GM18499 (cell line): ENCODE results near the gene AGPAT2.
"Not testable (repeated sequence)": the region's sequence is repeated elsewhere in the genome, so short reads cannot be mapped to it uniquely, and the experiment has no call there.

Experiments used
- ATAC-seq: cut with Tn5 transposase; IDR thresholded peaks from one replicate; pipeline ENCODE4 v1.9.1; 2021; ENCODE audit warnings: moderate number of reproducible peaks; ENCODE audit not compliant: insufficient read depth, unreplicated experiment

The AGPAT2 gene

DNA sequence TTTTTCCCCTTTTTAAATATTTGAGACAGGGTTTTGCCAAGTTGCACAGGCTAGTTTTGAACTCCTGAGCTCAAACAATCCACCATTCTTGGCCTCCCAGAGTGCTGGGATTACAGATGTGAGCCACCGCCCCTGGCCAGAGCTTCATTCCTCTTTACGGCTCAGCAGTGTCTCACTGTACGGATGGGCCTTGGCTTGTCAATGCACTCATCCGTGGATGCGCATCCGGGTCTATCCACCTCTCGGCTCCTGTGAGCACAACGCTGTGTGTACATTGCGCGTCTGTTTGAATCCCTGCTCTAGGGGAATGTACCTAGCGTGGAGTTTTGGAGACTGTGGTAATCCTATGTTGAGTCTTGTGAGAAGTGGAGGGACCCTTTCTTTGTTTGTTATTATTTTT, 35.4 kb downstream of the AGPAT2 start:
- ATAC-seq, result no peak

DNA sequence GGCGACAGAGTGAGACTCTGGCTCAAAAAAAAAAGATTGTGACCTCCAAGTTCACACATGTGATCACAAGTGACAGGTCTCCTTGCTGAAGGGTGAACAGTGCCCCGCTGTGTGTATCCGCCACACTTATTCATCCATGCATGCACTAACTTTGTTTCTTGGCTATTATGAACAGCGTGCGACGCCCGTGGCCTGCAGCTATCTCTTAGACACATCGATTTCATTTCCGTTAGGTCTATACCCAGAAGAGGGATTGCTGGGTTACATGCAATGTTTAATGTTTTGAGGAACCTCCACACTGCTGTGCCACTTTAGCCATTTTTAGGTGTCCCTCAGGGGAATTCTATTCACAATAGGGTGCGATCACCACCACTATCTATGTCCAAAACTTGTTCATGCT, 36.6 kb downstream of the AGPAT2 start:
- ATAC-seq, result no peak

DNA sequence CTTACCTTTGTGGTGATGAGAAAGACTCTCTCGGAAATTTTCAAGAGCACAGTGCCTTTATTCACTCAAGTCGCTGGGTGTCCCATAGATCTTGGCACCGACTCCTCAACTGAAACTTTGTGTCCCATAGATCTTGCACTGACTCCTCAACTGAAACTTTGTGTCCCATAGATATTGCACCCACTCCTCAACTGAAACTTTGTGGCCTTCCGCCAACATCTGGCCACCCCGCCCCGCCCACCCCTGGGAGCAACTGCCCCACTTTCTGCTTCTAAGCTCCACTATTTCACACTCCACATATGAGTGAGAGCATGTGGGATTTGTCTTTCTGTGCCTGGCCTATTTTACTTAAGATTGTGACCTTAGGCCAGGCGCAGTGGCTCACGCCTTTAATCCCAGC, 37.2 kb downstream of the AGPAT2 start:
- no peak for ATAC-seq

DNA sequence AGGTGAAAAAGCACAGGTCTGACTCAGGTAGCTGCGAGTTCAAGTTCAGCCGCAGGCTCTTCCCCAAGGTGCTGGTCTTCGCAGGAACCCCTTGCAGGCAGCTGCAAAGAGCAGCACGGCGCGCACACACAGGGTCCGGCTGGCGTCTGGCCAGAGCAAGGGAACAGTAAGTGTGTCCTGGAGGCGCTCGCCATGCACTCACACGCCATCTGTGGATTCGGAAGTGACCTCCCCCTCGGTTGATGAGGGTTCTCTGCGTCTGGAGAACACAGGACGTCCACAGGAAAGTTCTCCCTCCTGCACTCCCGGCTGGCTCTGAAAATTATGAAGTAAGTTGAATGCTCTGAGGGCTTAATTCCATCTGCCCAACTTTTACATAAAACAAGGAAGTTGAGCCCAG, 38.5 kb downstream of the AGPAT2 start:
- ATAC-seq, result no peak

DNA sequence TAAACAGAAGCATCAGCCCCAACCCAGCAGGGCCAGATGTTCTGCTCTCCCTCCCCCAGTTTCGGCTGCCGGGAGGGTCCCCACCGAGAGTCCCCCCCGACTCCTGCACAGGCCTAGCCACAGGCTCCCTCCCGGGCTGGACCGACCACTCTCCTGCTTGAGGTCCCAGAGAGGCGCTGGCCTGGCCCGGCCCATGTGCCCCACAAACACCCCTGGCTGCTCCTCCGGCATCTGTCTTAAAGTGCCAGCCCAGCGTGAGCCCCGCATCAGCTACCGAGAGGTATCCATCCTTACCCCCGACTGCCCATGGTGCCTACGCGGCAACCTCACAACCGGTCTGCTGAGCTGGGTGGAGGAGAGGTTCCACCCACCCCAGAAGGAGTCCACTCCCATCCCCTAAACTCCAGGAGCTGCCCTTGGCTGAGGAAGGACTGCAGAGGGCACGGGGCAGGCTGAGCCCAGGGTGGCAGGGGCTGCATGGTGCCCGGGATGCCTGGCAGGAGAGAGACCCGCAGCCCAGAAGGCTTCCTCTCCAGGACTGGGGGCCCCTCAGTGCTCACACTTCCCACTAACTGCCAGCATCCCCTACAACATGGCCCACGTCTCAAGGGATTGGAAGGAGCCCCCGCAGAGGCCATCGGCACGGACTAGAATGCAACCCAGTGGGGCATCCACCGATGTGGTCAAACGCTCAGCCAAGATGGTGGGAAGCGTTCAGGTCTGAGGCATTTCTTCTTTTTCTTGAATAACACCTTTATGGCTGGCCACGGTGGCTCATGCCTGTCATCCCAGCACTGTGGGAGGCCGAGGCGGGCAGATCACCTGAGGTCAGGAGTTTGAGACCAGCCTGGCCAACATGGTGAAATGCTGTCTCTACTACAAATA, 40.2 kb downstream of the AGPAT2 start:
- no peak for ATAC-seq

DNA sequence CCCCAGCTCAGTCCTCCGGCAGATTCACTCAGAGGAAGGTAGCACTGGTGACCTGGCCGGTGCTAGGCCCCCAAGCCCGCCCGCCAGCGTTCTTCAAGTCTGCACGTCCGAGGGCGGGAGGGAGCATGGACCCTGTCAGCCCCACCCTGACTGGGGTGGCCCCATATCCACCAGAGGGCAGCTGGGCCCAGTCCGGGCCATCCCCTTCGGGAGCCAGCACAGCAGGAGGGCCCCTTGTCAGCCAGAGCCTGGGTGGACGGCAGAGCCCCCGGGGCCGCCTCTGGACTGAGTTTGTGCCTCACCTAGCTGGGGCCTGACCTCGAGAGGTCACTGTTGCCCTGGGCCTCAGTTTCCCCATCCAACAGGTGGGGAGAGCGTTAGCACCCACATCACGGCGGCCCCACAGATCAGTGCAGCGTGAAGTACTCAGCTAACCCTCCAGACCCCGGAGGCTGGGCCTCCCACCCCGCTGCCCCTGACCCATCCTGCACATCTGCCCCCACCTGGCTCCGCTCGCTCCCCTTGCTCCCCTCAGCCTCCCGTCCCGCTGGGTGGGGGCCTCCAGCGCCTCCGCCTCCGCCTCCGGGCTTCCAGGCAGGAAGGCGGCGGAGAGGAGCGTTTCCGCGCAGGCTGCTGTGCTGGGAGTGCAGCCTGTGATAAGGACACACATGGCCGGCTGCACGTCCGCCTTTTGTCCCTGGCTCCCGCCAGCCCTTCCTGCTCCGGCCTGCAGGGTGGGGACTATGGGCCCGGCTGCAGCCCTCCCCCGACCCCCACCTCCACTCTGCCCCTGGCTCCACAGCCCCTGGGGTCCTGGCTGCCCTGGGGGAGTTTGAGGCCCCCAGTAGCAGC, 41.1 kb downstream of the AGPAT2 start:
- ATAC-seq, result no peak

DNA sequence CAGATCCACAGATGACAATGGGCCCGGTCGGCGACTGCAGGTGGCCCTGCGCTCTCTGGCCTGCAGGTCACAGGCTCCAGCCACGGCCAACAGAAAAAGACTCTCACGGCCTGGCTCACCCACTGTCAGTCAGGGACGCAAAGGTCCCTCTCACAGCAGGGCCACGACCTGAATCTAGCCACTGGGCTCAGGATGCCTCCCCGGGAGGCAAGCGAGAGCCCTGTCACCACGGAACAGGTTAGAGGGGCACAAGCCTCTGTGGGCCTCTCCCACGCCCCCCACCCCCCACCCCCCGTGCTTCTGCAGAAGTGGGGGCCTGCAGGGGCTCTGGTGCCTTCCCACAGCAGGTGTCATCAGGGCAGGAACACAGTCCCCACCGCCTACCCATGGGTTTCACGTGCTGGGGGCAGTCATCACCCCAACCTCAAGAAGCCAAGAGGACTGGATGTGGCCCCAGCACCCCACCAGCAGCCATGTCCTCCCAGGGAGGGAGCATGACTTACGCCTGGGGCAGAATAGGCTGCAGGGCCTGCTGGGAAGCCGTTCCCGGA, 41.8 kb downstream of the AGPAT2 start:
- ATAC-seq, result no peak

DNA sequence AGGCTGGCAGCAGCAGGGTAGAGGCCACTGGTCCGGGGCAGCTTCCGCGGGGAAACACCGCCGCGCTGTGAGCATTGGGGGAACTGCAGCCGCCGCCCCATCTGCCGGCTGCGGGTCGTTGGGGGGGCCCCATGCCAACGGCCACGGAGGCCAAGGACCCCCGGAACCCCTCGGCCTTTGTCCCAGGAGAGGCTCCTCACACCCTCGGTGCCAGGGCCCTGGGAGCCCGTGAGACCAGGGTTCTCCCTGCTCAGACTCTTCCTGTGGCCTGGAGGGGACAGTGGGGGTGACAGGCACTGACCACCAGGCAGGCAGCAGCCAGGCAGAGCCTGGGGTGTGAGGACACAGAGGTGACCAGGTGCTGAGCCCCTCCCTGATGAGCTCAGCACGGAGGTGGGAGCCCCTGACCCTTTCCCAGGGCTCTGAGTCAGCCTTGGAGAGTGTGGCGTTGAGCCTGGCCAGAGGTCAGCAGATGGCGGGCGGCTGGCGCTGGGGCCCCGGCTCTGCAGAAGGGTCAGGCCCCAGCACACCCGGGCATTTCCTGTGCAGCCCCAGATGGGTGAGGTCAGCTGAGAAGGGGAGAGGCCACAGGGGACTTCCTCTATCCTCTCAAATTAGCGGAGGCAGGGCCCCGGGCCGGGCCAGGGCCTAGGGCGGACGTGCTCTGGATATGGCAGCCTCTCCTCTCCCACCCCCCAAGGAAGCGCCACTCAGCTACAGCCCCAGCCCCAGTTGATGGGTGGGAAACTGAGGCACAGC, 42.5 kb downstream of the AGPAT2 start:
- no peak for ATAC-seq

DNA sequence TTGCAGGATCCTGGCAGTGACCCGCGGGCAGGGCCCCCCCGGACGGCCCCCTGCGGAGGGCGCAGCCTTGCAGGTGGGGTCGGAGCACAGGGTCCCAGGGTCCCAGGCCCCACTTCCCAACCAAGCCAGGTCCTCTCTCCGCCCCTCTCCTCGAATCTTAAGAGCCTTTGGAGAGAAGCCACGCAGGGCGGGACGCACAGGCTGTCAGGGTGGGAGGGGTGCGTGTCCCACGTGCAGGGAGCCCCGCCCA, 43.0 kb downstream of the AGPAT2 start:
- no peak for ATAC-seq

DNA sequence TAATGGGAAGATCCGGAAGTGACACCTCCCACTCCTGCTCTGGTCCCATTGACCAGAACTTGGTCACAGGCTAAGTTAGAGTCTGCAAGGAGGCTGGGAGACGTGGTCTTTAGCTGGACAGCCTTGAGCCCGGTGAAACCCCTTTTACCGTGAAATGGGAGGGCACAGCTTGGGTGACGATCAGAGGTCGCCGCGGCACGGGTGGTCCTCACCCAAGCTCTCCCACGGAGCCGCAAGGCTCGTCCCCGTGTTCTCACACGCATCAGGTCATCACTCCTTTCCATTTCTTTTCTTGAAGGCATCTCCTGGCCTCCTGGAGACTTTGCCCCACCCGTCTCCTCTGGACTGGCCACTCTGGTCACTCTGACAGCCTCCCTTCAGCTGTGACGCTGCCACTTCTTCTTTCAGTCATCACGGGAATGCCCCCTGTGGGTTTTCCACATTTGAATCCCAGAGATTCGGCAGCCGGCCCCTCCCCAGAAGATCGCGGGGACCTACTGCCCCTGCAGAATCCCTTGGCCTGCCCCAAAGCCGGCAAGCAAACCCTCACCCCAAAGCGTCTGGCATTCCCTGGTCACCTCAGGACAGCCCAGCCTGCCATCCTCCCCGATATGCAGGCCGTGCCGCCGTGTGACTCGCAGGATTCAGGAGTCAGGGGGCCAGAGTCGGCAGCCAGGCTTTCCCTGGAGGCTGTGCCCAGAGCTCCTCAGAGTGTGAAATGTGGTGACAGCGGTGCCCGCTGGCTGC, 43.5 kb downstream of the AGPAT2 start:
- ATAC-seq, result no peak

DNA sequence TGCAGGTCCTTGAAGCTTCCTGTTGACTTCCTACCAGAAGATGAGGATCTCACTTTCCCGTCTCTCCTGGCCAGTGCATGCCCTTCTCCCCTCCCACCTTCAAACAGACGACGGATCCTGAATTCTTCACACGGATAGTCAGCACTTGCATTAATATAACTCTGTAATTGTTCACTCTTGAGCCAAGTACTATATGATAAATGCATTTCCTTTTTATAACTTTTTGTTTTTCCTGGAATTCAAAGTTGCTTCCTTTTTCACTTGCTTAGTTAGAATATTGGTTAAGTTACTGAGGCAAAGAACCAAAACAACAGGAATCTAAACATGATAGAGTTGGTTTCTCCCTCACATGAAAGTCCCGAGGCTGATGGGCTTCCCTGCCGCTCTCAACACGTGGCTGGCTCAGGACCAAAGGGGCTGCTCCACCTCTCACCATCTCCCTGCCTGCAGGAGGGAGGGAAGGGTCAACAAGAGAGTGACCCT, 44.8 kb downstream of the AGPAT2 start:
- no peak for ATAC-seq

DNA sequence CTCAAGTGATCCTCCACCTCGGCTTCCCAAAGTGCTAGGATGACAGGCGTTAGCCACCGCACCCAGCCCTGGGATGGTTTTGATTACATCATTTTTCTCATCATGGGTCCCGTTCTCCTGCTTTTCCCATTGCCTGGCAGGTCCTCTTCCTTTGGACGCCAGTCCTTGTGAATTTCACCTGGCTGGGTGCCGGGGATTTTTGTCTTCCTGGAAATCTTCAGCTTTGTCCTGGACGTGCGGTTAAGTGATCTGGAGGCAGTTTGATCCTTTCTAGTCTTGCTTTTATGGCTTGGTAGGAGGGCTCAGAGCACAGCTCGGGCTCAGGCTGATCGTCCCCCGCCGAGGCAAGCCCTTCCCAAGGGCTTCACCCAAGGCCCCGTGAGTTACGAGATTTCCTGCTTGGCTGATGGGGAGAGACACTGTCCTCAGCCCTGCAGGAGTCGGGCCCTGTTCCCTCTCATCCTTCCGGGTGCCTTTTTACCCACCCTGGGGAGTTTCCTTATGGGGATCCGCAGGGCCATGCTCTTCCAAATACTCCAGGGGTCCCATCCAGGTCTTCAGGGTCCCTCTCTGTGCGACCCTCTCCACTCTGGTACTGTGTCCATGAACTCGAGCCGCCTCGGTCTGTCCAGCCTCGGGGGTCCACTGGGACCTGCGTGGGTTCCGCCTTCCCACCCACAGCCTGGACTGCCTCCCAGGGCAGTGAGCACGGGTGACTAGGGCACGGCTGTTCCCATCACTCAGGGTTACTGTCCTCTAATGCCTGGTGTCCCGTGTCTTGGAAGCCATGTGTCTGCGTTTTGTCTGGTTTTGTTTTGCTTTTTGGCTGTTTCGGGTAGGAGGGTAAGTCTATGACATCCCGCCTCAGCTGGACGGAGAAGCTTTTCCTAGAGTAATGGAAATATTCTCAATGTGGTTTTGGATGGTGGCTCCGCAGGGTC, 46.8 kb downstream of the AGPAT2 start:
- ATAC-seq, result no peak

DNA sequence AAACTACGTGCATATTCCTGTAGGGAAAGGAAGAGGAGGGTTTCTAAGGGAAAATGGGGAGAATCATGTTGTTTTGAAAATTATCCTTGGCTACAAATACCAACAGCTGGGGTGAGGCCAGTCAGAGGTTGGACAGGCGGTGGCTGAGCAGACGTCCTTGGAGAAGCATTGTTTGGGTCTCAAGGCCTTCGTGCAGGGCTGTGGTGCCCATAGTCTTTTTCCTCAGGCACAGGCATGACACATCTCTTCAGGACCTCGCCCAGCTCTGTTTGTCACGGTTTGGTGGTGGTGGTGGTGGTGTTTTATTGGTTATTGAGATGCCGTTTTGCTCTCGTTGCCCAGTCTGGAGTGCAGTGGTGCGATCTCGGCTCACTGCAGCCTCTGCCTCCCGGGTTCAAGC, 52.4 kb downstream of the AGPAT2 start:
- ATAC-seq, result no peak

DNA sequence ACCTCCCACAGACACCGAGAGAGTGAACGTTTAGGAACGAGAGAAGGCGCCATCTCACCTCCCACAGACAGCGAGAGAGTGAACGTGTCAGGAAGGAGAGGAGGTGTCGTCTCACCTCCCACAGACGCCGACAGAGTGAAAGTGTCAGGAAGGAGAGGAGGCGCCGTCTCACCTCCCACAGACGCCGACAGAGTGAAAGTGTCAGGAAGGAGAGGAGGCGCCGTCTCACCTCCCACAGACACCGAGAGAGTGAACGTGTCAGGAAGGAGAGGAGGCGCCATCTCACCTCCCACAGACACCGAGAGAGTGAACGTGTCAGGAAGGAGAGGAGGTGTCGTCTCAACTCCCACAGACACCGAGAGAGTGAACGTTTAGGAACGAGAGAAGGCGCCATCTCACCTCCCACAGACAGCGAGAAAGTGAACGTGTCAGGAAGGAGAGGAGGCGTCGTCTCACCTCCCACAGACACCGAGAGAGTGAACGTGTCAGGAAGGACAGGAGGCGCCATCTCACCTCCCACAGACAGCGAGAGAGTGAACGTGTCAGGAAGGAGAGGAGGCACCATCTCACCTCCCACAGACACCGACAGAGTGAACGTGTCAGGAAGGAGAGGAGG, 54.7 kb downstream of the AGPAT2 start:
- not testable (repeated sequence) for ATAC-seq

DNA sequence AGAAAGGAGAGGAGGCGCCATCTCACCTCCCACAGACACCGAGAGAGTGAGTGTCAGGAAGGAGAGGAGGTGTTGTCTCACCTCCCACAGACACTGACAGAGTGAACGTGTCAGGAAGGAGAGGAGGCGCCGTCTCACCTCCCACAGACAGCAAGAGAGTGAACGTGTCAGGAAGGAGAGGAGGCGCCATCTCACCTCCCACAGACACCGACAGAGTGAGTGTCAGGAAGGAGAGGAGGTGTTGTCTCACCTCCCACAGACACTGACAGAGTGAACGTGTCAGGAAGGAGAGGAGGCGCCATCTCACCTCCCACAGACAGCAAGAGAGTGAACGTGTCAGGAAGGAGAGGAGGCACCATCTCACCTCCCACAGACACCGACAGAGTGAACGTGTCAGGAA, 55.2 kb downstream of the AGPAT2 start:
- ATAC-seq, result not testable (repeated sequence)

DNA sequence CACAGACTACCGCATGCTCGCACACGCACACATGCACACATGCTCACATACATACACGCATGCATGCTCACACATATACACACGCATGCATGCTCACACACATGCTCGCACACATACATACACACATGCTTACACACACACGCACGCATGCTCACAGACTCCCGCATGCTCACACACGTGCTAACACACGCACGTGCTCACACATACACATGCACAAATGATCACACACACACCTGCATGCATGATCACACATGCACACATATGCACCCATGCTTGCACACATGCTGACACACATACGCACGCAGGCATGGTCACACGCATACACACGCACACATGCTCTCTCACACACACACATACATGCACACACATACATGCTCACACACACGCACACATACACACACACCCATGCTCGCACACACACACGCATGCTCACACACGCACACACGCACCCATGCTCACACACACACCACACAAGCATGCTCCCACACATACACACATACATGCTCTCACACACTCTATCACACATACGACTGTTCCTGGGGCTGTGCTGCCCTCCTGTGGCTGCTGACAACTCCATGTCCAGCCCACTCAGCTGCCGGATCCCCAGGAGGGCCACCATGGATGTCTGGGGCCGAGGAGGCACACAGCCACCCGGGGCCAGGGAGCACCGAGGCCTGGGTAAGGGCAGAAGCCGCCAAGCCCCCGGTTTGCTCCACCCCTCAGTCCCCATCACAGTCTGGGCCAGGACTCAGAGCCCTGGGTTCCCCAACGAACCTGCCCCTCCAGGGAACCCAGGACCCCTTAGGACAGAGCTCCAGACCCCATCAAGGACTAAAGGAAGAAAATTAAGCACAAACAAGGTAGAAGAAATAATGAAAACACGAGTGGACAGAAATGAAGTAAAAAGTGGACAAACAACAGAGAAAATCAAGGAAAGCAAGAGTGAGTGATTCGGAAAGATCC, 55.9 kb downstream of the AGPAT2 start:
- no peak for ATAC-seq

DNA sequence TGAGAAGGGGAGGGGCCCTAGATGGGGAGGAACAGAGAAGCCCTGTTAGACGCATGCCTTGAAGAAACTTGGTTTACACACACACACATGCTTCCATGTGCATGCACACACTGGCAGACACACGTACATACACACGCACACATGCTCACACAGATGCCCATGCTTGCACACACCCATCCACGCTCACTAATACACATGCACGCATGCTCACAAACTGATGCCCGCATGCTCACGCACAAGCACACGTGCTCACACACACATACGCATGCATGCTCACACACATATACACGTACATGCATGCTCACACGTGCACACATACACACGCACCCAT, 56.6 kb downstream of the AGPAT2 start:
- no peak for ATAC-seq
